C1 segment of cervical spinal cord (tissue), 14 donors: ENCODE results near the gene ACSM6.
"Not testable (repeated sequence)": the region's sequence is repeated elsewhere in the genome, so short reads cannot be mapped to it uniquely, and the experiment has no call there.

Source experiments
- DNase-seq, 14 donors: peaks; one replicate each; lab custom pipeline; 2025; lab: John Stamatoyannopoulos, UW

Gene ACSM6

GRCh38 chr10:95214793-95215192 lies 20.8 kb downstream of the ACSM6 start:
- DNase-seq, result no peak

DNA sequence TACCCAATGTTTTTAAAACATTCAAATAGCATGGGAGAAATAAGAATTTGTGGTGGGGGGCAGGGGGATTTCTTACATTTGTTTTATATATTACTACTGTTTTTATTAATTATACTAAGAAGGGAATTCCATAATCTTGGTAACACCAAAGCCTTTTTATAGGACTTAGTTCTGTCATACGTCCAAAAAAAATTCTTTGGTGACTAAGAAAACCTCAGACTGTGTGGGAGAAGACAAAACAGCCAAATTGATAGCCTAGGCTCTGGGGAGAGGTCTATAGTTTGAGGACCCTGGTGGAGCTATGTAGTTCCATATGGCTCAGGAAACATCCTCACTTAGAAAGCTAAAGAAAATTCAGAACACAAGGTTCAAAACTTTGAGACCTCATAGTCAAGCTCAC lies 23.4 kb downstream of the ACSM6 start:
- DNase-seq, result no peak

DNA sequence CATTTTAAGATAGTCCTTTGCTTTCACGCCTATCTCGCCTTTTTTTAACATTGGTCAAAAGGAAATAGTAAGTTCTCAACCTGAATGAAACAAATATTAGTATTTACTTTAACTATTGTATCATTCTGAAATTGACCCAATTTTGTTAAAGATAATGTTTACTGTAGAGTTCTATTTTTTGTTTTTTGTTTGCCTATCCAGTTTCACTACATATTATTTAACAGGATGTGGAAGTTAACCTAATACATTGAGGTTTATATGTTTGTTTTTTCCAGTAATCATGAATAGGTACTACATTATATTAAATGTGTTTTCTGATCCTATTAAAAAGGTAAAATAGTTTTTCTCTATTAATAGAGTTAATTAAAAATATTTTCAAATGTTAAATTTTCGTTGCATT lies 26.5 kb downstream of the ACSM6 start:
- no peak for DNase-seq

DNA sequence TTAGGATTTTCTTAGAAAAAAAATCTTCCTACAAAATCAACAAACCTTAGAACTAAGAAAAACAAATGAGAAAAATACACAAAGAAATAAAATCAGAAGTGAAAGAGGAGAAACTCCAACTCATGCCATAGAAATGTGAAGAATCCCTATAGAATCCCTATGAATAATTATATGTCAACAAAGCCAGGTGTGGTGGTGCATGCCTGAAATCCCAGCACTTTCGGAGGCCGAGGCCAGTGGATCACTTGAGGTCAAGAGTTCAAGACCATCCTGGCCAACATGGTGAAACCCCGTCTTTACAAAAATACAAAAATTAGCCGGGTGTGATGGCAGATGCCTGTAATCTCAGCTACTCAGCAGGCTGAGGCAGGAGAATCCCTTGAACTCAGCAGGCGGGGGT lies 27.1 kb downstream of the ACSM6 start:
- DNase-seq, result no peak

GRCh38 chr10:95225136-95225535 lies 31.1 kb downstream of the ACSM6 start:
- no peak for DNase-seq

DNA sequence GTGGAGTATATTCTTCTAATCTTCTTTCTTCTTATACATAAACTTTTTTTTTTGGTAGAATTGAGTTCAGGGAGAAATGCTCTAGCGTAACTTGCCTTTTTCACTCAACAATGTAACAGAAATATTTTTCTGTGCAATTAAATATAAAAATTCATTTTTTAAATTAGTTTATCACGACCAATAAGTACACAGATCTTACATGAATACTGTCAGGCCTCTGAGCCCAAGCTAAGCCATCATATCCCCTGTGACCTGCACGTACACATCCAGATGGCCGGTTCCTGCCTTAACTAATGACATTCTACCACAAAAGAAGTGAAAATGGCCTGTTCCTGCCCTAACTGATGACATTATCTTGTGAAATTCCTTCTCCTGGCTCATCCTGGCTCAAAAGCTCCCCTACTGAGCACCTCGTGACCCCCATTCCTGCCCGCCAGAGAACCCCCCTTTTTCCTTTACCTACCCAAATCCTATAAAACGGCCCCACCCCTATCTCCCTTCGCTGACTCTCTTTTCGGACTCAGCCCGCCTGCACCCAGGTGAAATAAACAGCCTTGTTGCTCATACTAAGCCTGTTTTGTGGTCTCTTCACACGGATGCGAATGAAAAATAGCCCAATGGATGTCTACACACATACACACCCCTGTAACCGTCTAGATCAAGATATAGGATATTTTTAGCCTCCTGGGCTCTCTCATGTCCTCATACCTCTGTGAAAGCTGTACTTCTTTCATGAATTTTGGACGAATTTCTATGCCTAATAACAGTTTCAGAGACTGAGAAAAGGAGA lies 35.1 kb downstream of the ACSM6 start:
- DNase-seq, result not testable (repeated sequence)

DNA sequence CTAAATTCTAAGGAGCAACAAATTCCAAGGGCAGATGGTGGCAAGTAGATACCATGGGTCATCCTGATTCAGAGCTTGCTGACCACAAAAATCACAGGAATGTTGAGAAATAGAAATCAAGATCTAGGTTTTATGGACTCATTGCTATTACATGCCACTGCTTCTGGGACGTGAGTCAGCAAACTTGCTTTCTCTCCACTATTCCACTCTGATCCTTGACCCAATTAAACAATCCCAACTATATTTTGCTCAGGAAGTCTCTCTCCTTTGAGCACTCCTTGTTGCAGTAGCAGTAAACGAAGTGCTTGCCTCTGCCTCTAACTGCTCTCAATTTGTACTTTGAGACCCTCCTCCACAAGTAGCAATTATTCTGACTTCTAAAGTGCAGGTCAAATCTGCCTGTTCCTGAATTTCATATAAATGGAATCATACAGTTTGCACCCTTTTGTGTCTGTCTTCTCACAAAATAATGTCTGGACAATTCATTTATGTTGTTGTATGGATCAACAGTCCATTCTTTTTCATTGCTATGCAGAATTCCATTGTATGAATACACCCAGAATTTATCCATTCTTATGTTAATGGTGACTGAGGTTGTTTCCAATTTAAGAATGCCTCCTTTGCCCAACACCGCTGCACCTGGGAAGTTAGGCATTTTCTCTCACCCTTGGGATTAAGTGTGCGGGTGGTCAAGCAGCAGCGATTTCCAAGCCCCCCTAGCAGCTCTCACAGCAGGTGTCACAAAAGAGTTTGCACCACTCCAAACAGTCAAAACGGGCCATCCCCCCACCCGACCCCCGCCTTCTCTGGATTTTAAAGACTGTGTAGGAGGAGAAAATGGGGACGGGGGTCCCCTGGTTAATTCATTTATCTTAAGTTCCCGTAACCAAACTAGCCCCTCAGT lies 35.9 kb downstream of the ACSM6 start:
- DNase-seq, result no peak

DNA sequence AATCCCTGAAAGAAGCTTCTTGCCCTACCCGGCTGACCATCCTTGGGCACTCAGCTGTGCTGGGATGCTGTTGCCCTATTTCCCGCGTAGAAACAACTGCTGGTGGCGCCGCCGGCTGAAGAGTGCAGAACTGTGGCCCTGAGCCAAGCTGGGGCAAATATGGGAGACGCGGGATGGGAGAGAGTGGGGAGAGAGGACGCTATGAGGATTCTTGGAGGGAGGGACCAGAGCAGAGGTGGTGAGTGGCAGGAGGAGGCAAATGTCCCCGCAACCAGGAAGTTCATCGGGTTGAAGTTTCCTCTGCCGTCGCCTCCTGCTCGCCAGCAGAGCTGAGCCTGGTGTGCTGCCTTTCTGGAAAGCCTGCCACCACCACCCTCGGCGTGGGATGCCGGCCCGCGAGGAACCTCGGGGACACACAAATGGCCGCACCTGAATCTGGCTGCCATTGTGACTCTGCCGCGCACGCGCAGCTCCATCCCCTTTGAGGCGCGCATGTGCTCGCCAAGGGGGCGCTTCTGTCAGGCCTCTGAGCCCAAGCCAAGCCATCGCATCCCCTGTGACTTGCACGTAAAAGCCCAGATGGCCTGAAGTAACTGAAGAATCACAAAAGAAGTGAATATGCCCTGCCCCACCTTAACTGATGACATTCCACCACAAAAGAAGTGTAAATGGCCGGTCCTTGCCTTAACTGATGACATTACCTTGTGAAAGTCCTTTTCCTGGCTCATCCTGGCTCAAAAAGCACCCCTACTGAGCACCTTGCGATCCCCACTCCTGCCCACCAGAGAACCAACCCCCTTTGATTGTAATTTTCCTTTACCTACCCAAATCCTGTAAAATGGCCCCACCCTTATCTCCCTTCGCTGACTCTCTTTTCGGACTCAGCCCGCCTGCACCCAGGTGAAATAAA lies 36.9 kb downstream of the ACSM6 start:
- peak in 7 of 14 donors; percentile 7 to 53 (median 20) for DNase-seq

DNA sequence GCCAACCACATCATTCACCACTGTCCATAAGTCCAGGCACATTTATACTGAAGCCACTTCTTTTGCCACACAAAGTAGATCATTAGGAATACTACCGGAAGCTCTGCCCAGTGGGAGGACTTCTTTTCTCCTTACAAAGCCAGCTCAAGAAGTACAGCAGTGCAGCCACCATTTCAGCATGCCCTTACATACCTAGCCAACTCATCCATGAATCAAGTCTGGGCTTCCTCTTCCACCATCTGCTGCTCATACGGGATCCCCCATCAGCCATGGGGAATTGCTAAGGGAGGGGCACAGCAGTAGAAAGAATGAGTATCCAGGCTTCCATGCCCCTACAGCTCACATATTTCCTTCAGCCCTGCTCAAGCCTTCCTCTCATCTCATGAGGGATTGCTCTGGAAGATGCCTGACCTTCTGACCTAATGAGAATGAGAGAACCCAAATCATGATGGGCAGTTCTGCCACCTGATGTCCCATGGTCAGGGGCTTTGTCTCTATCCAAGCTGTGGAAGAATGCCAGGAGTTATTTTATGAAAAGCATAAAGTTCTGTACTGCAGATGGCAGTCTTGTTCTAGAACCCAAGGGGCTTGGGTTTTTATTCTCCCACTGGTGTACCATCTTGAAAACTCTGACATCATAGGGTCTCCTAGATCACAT lies 39.5 kb downstream of the ACSM6 start:
- no peak for DNase-seq

DNA sequence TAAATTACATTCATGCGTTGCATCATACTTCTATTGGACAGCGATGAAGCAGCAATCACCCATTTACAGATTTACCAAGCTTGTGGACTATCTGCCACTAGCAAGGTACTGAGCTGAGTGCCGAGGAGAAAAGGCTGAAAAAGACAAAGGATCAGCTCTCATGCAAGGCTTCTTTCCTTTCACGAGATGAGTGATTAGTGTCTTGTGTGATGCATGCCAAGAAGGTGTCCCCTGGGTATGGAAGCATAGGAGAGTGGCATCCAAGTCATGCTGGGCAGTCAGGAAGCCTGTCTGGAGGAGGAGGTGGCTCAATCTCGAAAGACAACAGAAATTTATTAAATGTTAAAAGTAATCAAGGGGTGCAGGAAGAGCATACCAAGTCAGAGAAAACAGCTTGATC lies 40.9 kb downstream of the ACSM6 start:
- DNase-seq, result no peak

GRCh38 chr10:95235676-95236067 lies 41.6 kb downstream of the ACSM6 start:
- no peak for DNase-seq

GRCh38 chr10:95236068-95236903 lies 42.2 kb downstream of the ACSM6 start:
- no peak for DNase-seq

DNA sequence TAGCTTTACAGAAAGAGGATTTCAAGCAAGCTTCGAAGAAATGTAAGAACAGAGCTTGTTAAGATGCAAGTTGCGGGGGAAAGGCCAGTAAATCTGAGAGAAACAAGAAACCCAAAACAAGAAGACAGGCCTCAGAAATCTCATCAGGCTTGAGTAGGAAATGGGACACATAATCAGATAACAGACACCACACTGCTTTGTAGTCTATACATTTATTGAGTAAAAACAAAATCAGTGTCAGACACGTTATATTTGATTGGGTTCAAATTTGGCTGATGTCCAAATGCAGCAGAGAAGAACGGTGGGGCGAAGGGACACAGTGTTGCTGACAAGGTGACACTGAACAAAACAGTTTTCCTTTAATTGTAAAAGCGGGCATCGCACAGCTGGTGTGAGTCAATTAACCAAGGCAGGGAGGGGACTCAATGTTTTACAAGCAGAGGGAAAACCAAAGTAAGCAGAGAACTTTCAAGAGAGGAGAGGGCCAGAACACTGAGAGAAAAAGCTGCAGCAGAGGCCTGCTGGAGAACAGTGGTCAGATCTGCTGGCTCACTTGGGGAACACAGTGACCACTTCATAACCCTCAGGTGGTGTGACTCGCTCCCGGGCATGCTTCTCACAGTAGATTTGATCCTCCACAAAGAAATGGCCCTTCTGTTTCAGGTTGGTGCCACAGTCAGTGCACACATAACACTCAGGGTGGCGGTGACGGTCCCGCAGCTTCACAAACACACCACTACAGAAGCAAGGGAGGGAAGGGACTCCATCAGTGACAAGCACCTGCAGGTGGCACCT lies 43.5 kb downstream of the ACSM6 start:
- no peak for DNase-seq

GRCh38 chr10:95240096-95240495 lies 46.1 kb downstream of the ACSM6 start:
- DNase-seq, result not testable (repeated sequence)

- no peak for DNase-seq
These were observed 46.8 kb downstream of the ACSM6 start for GRCh38 chr10:95240811-95241210.

DNA sequence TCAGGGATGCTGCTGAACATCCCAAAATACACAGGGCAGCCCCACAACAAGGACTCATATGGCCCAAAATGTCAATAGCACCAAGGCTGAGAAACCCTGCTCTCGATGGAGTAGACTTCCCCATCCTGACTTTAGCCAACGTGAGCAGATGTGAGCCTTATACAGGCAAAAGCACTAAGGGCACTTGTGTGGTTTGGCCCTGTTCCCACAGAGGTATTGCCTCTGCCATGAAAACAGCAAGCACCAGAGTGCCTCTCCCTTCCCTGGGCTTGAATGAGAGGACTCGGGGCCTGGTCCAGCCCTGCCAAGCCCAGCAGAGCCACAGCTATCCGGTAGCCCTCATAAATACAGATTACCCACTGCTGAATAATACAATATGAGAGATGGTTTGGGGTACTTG lies 47.5 kb downstream of the ACSM6 start:
- DNase-seq, result no peak

DNA sequence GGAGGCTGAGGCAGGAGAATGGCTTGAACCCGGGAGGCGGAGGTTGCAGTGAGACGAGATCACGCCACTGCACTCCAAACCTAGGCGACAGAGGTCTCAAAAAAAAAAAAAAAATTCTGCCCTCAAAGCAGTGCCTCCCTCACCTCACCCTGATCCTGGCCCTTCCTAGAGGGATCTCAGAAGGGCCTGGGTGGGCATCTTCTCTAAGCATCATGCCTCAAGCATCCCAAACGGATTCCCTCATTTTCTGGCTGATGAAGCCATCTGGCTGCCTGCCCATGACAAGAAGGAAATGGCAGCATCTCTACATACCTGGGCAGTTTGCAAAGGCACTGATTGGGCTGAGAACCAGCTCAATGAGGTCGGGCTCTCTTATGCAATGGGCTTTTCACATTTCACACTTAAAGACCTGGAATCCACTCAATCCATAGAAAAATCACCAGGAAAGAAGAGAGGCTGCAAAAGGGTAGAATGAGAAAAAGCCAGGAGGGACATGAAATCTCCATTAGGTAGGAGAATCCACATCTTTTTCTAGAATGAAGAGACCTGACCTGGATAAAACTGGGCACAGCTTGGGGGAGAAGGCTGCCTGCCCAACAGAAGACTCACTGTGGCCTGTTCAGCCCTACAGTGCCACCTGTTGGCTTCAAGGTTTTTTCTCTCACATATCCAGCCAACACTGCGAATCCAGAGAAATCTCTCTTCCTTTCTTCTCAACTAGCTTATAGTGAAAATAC lies 48.7 kb downstream of the ACSM6 start:
- DNase-seq, result peak in 5 of 14 donors; percentile 4 to 23 (median 10)

GRCh38 chr10:95243318-95243617 lies 49.2 kb downstream of the ACSM6 start:
- no peak for DNase-seq

GRCh38 chr10:95244152-95244551 lies 50.1 kb downstream of the ACSM6 start:
- DNase-seq, result no peak
